ENCODE data around the gene HSBP1L1. TPM values are rescaled to one million over a fixed set of nuclear protein-coding genes. Genes with fewer than 3 reads are reported as not detected.

HSBP1L1 gene
- total and polyA plus RNA-seq, 2 of the 13 experiments (the other 11 are each of a cell fraction or from before 2014, with no cell fraction given), result 22.6 to 45.1 TPM

DNA sequence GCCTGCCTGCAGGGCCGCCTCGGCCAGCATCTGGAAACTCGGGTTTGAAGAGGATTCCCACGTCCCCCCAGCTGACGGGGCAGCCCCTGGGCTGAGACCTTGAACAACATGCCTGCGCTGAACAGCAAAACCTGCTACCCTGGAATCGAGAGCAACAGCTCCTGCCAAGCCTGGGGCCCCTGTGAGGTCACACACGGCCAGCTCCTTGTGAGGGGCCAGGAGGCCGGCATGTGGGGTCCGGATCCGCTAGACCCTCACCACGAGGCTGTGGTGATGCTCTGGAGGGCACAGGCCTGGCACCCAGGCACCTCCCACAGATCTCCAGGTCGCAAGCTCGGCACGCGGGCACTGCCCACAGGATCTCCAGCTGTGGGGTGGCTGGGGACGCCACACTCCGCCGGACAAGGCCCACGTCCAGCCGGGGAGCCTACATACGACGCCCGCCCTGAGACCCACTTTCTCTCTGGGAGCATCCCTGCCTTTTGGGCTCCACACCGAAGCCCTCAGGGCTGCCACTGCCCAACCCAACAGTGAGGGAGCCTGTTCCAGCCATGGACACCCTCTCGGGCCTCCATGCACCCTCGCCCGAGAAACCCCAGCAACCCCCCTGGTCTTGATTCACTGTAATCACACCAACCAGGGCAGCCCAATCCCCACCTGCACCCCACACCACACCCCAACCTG lies 47.1 kb upstream of the HSBP1L1 start:
- intact Hi-C loops (cut with micrococcal nuclease; ENCODE audit: unreplicated experiment), result no loop called here

More for the DNA sequence above, 47.1 kb upstream of the HSBP1L1 start:
- Histone ChIP-seq H3K4me3 (replicated peaks in 1 of 3; ENCODE audit: insufficient read depth in 1 of 3, low read depth in 2 of 3, low read length in 3 of 3) (no peak overlapping the region), H3K36me3 (replicated peaks in 1 of 2; ENCODE audit: control insufficient read depth in 1 of 2, insufficient read depth in 2 of 2, low read length in 2 of 2) (peaks cover 12 to 47% of the 10 kb centered on the region in 2 experiments; a peak in 4 of 5 replicates), H3K9ac (ENCODE audit: insufficient read depth, low read depth, low read length) (no peak overlapping the region), H3K4me1 (ENCODE audit: insufficient read depth, low read length) (no peaks in the 10 kb centered on the region), H3K4me2 (ENCODE audit: low read depth, low read length) (no peak overlapping the region), H3K9me3 (ENCODE audit: low read length) (no peaks in the 10 kb centered on the region), H3K79me2 (ENCODE audit: insufficient read depth, low read length) (peaks cover 9% of the 10 kb centered on the region), H3K27me3 (ENCODE audit: control insufficient read depth in 1 of 2, insufficient read depth in 2 of 2, low read length in 2 of 2) (no peaks in the 10 kb centered on the region), H2AFZ (ENCODE audit: low read length) (no peak overlapping the region), H4K20me1 (ENCODE audit: insufficient read depth, low read length) (peaks cover 24% of the 10 kb centered on the region; the same call in 1 of the 2 replicates), H3K27ac (ENCODE audit: extremely low read length, insufficient read depth, low read length) (no peak overlapping the region)
- DNase-seq (ENCODE audit: low spot score), result no peak
- TF ChIP-seq ATF7 (IDR thresholded peaks at IDR 0.05), result no peak
- no peak for TF ChIP-seq ATF7 (CRISPR knock-in tag; IDR thresholded peaks at IDR 0.05)
- TF ChIP-seq, protein P1, sequence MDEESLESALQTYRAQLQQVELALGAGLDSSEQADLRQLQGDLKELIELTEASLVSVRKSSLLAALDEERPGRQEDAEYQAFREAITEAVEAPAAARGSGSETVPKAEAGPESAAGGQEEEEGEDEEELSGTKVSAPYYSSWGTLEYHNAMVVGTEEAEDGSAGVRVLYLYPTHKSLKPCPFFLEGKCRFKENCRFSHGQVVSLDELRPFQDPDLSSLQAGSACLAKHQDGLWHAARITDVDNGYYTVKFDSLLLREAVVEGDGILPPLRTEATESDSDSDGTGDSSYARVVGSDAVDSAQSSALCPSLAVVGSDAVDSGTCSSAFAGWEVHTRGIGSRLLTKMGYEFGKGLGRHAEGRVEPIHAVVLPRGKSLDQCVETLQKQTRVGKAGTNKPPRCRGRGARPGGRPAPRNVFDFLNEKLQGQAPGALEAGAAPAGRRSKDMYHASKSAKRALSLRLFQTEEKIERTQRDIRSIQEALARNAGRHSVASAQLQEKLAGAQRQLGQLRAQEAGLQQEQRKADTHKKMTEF (CRISPR knock-in tag; IDR thresholded peaks at IDR 0.05), result no peak
- no peak for TF ChIP-seq FOXP1 (IDR thresholded peaks at IDR 0.05)
- no peak for TF ChIP-seq FOXP1 (CRISPR knock-in tag; IDR thresholded peaks at IDR 0.05)
- TF ChIP-seq MBD4 (IDR thresholded peaks at IDR 0.05; ENCODE audit: borderline replicate concordance, low read length), result no peak
- no peak for TF ChIP-seq ZFP41 (CRISPR knock-in tag; IDR thresholded peaks at IDR 0.05; ENCODE audit: borderline replicate concordance)
- no peak for TF ChIP-seq ZNF790 (CRISPR knock-in tag; IDR thresholded peaks at IDR 0.05; ENCODE audit: borderline replicate concordance)
- TF ChIP-seq FLYWCH1 (CRISPR knock-in tag; IDR thresholded peaks at IDR 0.05), result no peak
- TF ChIP-seq, protein P2, sequence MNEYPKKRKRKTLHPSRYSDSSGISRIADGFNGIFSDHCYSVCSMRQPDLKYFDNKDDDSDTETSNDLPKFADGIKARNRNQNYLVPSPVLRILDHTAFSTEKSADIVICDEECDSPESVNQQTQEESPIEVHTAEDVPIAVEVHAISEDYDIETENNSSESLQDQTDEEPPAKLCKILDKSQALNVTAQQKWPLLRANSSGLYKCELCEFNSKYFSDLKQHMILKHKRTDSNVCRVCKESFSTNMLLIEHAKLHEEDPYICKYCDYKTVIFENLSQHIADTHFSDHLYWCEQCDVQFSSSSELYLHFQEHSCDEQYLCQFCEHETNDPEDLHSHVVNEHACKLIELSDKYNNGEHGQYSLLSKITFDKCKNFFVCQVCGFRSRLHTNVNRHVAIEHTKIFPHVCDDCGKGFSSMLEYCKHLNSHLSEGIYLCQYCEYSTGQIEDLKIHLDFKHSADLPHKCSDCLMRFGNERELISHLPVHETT (CRISPR knock-in tag; conservative IDR thresholded peaks at IDR 0.05), result no peak
- CTCF ChIA-PET (ENCODE audit: low intra/inter-chr PET ratio, low total read pairs), result no interaction called here
- POLR2A ChIA-PET, result no interaction called here
- 97% methylated on average over 11 of the region's 28 CpGs for WGBS (ENCODE audit: low lambda C conversion rate)
- ATAC-seq, result no peak
- FAIRE-seq, result no peak
- BruUV-seq (replicated peaks), result no TSS peak
- in situ Hi-C loops (cut with HindIII; ENCODE audit: extremely low pct_ligation_motif_present, low pct_unique_long_range_greater_than_20kb), result no loop called here

Data from HepG2 (cell line).